Renal cortex interstitium (tissue), 11 donors: ENCODE data around the gene IPO5. TPM values are rescaled to one million over a fixed set of nuclear protein-coding genes. Genes with fewer than 3 reads are reported as not detected.
"Not testable (repeated sequence)": the region's sequence is repeated elsewhere in the genome, so short reads cannot be mapped to it uniquely, and the experiment has no call there.

Experiments used
- DNase-seq, 11 donors: peaks; one replicate each; pipeline ENCODE4 v3.0.0-alpha.2; 2013; ENCODE audit warnings: low read depth in 9 of 11, low spot score in 4 of 11; ENCODE audit errors: extremely low read depth in 1 of 11
- polyA plus RNA-seq, 3 donors: library from polyadenylated mRNA; unstranded; fragments of 120-200 nt; gene quantifications; one replicate each; pipeline ENCODE4 v1.2.1, GENCODE V29; 2013; ENCODE audit not compliant: insufficient read length in 3 of 3

IPO5 gene
- polyA plus RNA-seq, 3 donors = 177 to 193 (median 179) TPM

DNA sequence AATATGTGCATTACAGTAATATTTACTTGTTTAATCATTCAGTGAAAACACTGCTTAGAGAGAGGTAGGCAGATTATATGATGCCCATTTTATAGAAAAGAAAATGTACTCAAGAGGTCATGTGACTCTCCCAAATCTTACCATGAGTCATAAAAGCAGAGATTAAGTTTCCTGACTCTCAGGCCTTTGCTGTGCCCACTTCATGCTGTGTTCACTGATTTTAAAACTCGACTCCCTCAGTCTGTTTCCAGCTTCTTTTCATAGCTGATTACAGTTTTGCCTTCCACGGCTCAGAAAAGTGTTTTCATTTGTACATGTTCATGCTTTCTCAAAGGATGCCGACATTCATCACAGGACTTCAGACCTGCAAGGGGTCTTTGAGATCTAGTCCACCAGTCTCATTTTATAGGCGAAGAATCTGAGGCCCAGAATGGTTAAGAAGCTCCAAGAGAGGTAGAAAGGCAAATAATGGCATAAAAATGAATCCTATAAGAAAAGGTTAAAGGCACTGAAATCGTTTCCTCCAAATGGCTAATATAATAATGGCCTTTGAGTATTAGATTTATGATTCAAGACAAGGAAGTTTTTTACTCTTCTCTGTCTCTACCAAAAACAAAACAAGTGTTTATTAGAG is 9.0 kb upstream of the IPO5 start:
- no peak for DNase-seq

DNA sequence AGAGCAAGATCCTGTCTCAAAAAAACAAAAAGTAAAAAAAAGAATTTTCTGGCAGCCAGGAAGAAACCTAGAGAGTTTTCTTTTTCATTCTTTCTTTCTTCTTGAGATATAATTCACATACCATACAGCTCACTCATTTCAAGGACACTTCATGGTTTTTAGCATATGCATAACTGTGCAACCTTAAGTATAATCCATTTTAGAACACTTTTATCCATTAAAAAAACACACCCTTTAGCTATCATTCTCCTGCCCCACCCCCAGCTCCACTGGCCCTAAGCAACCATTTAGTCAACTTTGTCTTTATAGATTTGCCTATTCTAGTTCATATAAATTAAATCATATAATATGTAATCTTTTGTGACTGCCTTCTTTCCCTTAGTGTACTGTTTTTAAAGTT is 8.1 kb upstream of the IPO5 start:
- DNase-seq = no peak

DNA sequence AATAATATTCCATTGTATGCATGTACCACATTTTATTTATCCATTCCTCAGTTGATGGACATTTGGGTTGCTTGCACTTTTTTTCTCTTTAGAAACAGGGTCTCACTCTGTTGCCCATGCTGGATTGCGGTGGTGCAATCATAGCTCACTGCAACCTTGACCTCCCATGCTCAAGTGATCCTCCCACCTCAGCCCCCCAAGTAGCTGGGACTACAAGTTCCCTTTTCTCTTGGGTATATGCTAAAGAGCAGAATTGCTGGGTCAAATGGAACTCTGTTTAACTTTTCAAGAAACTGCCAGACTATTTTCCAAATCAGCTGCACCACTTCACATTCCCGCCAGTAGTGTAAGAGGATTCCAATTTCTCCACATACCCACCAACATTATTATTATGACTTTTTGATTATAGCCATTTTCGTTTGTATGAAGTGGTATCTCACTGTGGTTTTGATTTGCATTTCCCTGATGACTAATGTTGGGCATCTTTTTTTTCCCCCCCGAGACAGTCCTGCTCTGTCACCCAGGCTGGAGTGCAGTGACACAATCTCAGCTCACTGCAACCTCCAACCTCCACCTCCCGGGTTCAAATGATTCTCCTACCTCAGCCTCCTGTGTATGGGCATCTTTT is 7.6 kb upstream of the IPO5 start:
- DNase-seq = no peak

DNA sequence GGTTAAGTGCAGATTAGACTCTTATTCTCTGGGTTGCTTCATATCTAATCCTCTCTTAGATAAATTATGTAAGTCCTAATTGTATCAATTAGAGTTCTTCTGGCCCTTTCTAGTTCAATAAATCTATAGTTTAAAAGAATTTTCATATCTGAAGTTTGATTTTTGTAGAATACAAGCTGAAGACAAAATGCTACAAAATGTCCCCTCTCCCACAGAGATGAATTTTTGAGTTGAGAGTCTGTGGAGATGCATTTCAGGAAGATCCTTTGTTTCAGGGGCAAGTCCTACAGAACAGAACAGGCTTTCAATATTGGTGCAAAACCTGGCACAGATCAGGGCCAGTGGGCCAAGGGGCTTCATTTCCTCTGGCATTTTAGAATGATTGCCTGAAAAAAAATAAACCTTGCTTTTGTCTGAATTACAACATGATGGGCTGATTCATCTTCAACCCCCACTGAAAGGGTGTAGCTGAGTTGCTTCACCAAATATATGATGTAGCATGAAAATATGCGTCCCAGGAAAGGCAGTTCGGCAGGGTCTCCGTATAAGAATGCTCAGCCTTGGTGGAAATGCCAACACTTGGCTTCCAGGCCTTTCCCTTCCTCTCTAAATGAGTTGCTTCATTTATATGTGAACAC is 6.4 kb upstream of the IPO5 start:
- no peak for DNase-seq

DNA sequence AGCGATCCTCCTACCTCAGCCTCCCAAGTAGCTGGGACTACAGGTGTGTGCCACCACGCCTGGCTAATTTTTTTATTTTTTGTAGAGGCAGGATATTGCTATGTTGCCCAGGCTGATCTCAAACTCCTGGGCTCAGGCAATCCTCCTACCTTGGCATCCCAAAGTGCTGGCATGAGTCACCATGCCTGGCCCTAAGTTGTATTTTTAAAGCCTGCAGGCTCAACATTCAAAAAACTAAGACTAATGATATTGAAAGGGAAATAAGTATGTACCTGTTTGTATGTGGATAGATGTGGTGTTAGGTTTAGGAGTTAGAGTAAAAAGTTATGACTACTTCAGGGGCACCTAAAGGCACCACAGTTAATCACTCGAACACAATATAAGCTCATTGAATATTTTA is 5.4 kb upstream of the IPO5 start:
- DNase-seq = no peak

DNA sequence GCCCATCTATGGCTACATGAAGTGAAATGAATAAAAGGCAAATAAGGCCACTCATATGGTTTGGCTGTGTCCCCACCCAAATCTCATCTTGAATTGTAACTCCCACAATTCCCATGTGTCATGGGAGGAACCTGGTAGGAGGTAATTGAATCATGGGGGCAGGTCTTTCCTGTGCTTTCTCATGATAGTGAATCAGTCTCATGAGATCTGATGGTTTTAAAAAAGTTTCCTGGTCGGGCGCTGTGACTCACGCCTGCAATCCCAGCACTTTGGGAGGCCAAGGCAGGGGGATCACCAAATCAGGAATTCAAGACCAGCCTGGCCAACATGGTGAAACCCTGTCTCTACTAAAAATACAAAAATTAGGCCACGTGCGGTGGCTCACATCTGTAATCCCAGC is 4.2 kb upstream of the IPO5 start:
- not testable (repeated sequence) for DNase-seq

DNA sequence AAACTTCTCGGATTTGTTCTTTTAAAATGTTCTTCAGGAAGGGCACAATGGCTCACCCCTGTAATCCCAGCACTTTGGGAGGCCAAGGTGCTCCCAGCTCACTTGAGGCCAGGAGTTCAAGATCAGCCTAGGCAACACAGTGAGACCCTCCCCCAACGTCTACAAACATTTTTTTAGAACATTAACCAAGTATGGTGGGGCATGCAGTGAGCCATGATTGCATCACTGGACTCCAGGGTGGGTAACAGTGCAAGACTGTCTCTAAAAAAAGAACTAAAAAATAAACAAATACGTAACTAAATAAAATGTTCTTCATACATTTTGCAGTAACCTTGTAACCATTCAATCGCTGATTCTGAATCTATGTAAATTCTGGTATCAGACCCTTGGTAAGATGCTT is 2.1 kb upstream of the IPO5 start:
- DNase-seq = no peak

DNA sequence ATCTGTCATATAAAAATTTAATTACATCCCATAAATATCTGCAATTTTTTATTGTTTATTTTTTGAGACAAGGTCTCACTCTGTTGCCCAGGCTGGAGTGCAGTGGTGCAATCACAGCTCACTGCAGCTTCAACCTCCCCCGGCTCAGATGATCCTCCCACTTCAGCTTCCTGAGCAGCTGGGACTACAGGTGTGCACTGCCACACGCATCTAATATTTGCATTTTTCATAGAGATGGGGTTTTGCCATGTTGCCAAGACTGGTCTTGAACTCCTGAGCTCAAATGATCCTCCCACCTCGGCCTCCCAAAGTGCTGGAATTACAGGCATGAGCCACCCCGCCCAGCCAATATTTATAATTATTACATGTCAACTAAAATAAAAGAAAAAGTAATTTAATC is 644 bp upstream of the IPO5 start:
- DNase-seq = not testable (repeated sequence)

DNA sequence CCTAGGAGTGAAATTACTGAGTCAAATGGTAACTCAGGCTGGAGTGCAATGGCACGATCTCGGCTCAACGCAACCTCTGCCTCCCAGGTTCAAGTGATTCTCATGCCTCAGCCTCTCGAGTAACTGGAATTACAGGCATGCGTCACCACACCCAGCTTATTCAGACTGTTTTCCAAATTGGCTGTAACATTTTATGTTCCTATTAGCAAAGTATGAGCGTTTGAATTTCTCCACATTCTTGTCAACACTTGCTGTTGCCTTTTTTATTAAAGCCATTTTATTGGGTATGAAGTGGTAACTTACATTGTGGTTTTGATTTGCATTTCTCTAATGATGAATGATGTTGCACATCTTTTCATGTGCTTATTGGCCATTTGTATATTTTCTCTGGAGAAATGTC is 7.9 kb downstream of the IPO5 start:
- DNase-seq = no peak

DNA sequence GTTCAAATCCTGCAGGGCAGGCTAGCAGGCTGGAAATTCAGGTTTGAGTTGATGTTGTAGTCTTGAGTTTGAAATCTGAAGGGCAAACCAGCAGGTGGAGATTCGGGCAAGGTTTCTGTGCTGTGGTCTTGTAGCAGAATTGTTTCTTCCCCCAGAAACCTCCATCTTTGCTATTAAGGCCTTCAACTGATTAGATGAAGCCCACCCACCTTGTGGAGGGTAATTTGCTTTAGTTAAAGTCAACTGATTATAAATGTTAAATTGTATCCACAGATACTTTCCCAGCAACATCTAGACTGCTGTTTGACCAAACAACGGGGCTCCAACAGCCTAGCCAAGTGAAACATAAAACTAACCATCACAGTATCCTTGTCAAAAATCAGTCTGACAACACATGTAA is 9.4 kb downstream of the IPO5 start:
- DNase-seq = no peak

DNA sequence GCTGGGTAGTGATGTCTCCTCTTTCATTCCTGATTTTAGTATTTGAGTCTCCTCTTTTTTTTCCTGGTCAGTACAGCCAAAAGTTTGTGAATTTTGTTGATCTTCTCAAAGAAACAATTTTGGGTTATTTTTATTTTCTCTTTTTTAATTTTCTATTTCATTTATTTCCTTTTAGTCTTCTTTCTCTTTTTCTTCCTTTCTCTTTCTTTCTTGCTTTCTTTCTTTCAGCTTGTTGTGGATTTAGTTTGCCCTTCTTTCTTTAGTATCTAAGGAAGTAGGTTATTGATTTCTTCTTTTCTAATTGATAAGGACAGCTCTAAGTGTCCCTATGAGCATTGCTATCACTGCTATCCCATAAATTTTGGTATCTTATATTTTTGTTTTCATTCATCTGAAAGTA is 13.8 kb downstream of the IPO5 start:
- no peak for DNase-seq

DNA sequence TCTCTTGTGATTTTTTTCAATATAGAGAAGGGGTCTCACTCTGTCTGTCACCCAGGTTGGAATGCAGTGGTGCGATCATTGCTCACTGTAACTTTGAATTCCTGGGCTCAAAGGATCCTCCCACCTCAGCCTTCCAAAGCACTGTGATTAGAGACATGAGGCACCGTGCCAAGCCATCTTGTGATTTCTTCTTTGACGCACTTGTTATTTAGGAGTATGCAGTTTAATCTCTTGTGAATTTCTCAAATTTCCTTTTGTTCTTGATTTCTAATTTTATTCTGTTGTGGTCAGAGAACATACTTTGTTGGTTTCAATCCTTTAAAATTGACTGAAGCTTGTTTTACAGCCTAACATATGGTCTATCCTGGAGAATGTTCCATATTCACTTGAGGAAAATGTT is 14.5 kb downstream of the IPO5 start:
- DNase-seq = no peak

DNA sequence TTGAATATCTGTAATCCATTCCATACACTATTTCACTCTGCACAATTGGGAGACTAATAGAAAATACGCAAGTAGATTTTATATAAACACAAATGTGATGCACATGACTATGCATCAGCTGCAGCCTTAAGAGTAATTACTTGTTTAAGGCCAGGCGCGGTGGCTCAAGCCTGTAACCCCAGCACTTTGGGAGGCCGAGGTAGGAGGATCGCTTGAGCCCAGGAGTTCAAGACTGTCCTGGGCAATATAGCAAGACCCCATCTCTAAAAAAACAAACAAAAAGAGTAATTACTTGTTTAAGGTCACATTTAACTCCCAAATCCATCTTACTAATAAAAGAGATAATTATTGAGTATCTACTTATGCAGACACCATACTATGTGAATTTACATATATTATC is 18.0 kb downstream of the IPO5 start:
- no peak for DNase-seq

DNA sequence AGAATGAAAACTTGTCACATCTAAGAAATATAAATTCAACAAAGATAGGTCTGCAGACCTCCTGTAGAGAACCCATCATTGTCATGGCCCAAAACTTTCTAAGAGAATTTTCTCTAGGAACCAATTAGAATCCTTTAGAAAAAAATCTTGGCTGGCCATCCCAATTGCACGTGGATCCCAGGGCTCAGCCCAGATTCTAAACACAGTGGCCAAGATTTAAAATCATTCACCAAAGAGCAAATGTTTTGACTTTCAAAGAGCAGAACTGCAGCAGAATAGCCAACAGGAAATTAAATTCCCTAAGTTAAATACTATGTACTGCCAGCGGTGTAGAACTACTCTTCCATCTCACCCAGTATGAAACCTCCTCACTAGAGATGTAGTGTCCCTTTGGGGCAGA is 21.3 kb downstream of the IPO5 start:
- no peak for DNase-seq

DNA sequence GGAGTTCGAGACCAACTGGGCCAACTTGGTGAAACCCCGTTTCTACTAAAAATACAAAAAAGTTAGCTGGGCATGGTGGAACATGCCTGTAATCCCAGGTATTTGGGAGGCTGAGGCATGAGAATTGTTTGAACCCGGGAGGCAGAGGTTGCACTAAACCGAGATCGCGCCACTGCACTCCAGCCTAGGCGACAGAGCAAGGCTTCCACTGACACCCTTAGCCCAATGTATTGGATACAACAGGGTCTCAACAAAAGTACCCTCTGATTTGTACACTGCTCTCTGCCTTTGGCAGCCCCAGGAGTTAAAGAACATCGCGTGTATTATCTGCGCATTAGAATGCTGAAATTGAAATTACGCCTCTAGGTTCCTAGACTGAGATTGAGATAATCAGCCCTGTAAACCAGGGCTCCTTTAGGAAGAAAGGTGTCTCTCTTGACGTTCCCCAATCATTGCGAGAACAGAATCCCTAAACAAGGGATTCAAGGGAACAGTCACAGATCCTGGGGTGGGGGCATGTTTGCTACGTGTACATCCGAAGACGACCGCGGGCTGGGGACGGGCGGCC is 21.9 kb downstream of the IPO5 start:
- peak in 2 of 11 donors; percentile 7 to 59 for DNase-seq

DNA sequence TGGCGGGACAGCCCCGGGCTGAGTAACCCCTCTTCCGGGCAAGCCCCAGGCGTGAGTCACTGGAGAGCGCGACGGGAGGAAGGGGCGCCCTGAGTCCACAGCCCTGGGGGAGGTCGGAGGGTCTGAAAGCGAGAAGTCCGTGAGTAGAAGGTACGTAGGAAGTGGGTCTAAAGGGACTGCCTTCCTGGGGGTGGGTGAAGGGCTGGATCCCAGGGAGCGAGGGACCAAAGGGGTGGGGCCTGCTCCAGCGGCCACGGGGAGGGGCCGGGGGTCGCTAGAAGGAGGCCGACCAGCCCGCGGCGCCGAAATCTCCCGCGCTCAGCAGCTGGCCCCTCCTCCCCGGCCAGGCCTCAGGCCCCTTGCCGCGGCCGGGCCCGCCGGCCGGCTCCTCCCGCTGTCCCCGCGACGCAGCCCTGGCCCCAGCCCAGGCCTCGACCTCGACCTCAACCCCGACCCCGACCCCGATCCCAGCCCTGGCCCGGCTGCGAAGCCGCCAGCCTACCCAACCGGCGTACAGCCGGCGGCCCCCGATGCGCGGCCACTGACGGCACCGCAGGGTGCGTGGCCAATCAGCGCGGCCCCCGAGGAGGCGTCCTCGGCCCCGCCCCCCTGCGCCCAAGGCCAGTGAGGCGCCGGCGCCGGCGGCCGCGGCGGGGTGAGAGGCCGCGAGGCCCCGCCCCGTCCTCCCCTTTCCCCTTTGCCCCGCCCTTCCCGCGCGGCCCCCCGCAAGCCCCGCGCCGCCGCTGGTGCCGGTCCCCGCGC is 22.6 kb downstream of the IPO5 start:
- DNase-seq = peak; percentile 74 to 91 (median 86)

DNA sequence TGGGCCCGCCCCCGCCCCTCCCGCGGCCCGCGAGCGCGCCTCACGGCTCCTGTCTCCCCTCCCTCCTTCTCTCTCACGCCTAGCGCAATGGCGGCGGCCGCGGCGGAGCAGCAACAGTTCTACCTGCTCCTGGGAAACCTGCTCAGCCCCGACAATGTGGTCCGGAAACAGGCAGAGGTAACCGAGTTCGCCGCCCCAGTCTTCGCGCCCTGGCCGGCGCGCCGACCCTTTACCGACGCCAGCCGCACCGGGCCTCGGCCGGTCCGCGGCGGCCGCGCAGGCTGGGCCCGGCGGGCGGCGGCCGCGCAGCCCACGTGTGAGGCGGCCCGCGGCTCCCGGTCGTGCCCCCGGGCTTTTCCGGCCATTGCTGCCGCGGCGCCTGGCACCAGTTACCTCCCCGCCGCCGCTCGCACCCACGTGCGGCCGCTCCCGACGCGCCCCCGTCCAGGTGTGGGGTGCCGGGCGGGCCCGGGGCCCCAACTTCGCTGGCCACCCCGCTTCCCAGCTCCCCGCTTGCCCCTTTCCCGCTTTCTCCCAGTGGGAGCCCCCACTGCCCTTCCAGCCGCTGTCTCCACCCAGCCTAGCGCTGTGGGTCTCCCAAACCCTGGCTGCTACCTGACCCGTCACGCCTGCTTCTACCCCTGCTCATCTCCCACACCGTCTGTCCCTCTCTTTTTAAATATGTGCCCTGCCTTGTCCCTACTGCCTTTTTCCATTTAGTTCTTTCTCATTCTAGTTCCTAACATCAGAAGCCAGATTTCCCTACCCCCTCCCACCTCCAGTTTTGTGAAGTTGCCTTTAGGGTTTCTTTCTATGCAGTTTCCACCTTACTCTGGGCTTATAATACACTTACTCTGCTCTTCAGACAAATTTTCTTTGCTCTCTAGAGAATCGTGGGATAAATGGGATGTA is 23.4 kb downstream of the IPO5 start:
- peak in 5 of 11 donors; percentile 7 to 64 (median 18) for DNase-seq

DNA sequence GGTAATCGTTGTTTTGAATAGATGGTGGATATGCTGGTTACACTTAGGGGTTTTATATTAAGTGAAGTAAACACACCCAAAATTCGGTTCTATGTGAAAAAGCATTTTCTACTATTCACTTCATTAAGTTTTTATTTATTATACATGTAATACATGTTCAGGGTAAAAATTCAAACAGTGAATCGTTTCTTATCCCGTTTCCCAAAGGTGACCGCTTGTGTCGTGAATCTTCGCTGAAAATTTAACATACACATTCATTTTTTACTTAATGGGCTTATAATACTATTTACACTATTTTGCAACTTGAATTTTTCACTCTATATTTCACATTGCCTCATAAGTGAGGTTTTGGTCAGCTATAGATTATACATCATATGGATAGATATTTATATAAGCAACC is 24.5 kb downstream of the IPO5 start:
- no peak for DNase-seq

DNA sequence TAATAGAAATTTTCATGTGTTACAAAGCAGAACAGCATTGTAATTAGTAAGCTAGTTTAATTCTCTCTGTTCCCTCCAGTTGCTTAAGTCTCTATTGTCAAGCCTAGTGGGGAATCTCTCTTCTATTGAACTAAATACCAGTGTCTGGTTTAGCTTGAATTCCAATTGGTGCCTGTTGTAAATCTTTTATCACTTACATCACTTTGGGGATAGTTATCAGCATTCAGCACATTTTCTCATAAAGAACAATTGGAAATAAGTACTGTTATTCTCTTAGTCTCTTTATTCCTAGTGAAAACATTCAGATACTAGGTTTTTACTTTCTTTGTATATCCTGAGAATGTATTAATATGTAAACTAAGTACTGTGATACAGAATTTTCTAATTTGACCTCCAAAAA is 25.2 kb downstream of the IPO5 start:
- no peak for DNase-seq
